Thoracic aorta (tissue), 2 donors: ENCODE measurements around the gene CHM. TPM values are rescaled to one million over a fixed set of nuclear protein-coding genes. Genes with fewer than 3 reads are reported as not detected.
A peak's percentile ranks its signal among the peaks of the same experiment; 100 is the strongest.

Source experiments
- ATAC-seq: fragments of 150-250 bp; one replicate; pipeline ENCODE4 v1.8.0; 2017; ENCODE audit warnings: low read depth; ENCODE audit not compliant: insufficient number of reproducible peaks, low FRiP score
- DNase-seq: peaks from one replicate; pipeline ENCODE4 v3.0.0-alpha.2; 2020; ENCODE audit warnings: low spot score
- H3K27ac ChIP-seq, 2 donors: fragments of 200-600 bp; sonication (generic); 1 replicate in 1 of 2; 2 replicates in 1 of 2; pipeline ENCODE4 v1.5.1; 2016; ENCODE audit warnings: mild to moderate bottlenecking in 2 of 2, moderate library complexity in 2 of 2
- H3K27me3 ChIP-seq: fragments of 200-600 bp; sonication (generic); replicated peaks from 2 replicates; pipeline ENCODE4 v1.6.0; 2016; ENCODE audit warnings: mild to moderate bottlenecking; ENCODE audit not compliant: insufficient read depth
- H3K36me3 ChIP-seq: fragments of 200-600 bp; sonication (generic); one replicate; pipeline ENCODE4 v1.5.1; 2016
- H3K4me1 ChIP-seq, 2 donors: fragments of 200-600 bp; sonication (generic); 1 replicate in 1 of 2; 2 replicates in 1 of 2; pipeline versions ENCODE4 v1.5.1 to v1.6.0; 2016; ENCODE audit warnings: low read depth in 2 of 2, mild to moderate bottlenecking in 1 of 2; ENCODE audit not compliant: control insufficient read depth in 1 of 2
- H3K4me3 ChIP-seq: fragments of 200-600 bp; sonication (generic); 2 replicates; pipeline ENCODE4 v1.5.1; 2016; ENCODE audit warnings: mild to moderate bottlenecking
- H3K9me3 ChIP-seq: fragments of 200-600 bp; sonication (generic); 2 replicates; pipeline ENCODE4 v1.5.1; 2016
- CTCF ChIP-seq: fragments of 200-600 bp; sonication (generic); IDR thresholded peaks from one replicate; pipeline ENCODE4 v1.5.1; 2019; ENCODE audit warnings: antibody characterized with exemption
- total RNA-seq, 2 donors: library from RNA; depleted of rRNA; stranded (reverse); fragments of >200 nt; gene quantifications; one replicate each; pipeline versions ENCODE4 v1.1.0 to v1.2.3, GENCODE V29; 2016

The CHM gene
- total RNA-seq, 2 donors from 2014 or later, result 14.8 to 14.9 TPM

GRCh38 chrX:86047936-86048280 lies 550 bp upstream of the CHM start:
- H3K36me3 ChIP-seq, result no peaks in the 10 kb centered on the region
- DNase-seq, result no peak
- H3K9me3 ChIP-seq, result no peaks in the 10 kb centered on the region
- no peak for ATAC-seq
- peaks cover 6% of the 10 kb centered on the region in 2 donors for H3K4me1 ChIP-seq
- TF ChIP-seq CTCF, result no peak
- H3K27me3 ChIP-seq, result no peaks in the 10 kb centered on the region
- H3K4me3 ChIP-seq, result peak overlapping the region; percentile 81
- peak overlapping the region; percentile 74 to 79 for H3K27ac ChIP-seq

GRCh38 chrX:86044216-86044615 lies 3.1 kb downstream of the CHM start:
- ATAC-seq, result no peak
- DNase-seq, result no peak
- H3K36me3 ChIP-seq, result no peaks in the 10 kb centered on the region
- TF ChIP-seq CTCF, result no peak
- H3K9me3 ChIP-seq, result no peaks in the 10 kb centered on the region
- no peaks in the 10 kb centered on the region for H3K27me3 ChIP-seq
- H3K4me1 ChIP-seq, result peaks cover 6% of the 10 kb centered on the region in 2 donors
- H3K27ac ChIP-seq, result no peak overlapping the region
- no peak overlapping the region for H3K4me3 ChIP-seq

GRCh38 chrX:86039625-86040568 lies 7.5 kb downstream of the CHM start:
- ATAC-seq (no peak), DNase-seq (no peak)
- Histone ChIP-seq H3K27ac (no peak overlapping the region), H3K9me3 (no peaks in the 10 kb centered on the region), H3K4me1 (no peaks in the 10 kb centered on the region), H3K27me3 (no peaks in the 10 kb centered on the region), H3K4me3 (no peak overlapping the region), H3K36me3 (no peaks in the 10 kb centered on the region)
- no peak for TF ChIP-seq CTCF

- H3K36me3 ChIP-seq, result no peaks in the 10 kb centered on the region
- no peak for ATAC-seq
- no peaks in the 10 kb centered on the region for H3K27me3 ChIP-seq
- no peak for DNase-seq
- H3K4me1 ChIP-seq, result peaks cover 0 to 7% of the 10 kb centered on the region in 2 donors
- H3K27ac ChIP-seq, result no peak overlapping the region
- TF ChIP-seq CTCF, result no peak
- H3K9me3 ChIP-seq, result no peaks in the 10 kb centered on the region
- H3K4me3 ChIP-seq, result no peak overlapping the region
Measured at GRCh38 chrX:86033385-86033784, 14.0 kb downstream of the CHM start.

- ATAC-seq, result no peak
- no peak overlapping the region for H3K4me3 ChIP-seq
Measured at GRCh38 chrX:86028681-86029080, 18.7 kb downstream of the CHM start.

More at GRCh38 chrX:86028681-86029080, 18.7 kb downstream of the CHM start:
- H3K27me3 ChIP-seq, result no peaks in the 10 kb centered on the region
- no peaks in the 10 kb centered on the region for H3K9me3 ChIP-seq
- H3K36me3 ChIP-seq, result no peaks in the 10 kb centered on the region
- H3K27ac ChIP-seq, result no peak overlapping the region
- TF ChIP-seq CTCF, result no peak
- H3K4me1 ChIP-seq, result peaks cover 0 to 7% of the 10 kb centered on the region in 2 donors
- no peak for DNase-seq
